Nucleus accumbens (tissue), 56 donors: ENCODE results near the gene CALM1.

ENCODE experiments used
- DNase-seq, 56 donors: peaks; one replicate each; lab custom pipeline; 2025; lab: John Stamatoyannopoulos, UW

The CALM1 gene

GRCh38 chr14:90396341-90397339, at the start of gene CALM1:
TSS of gene CALM1 (plus strand) at chr14:90397029. CDS start at chr14:90397231, 202 bp downstream.
- DNase-seq = peak in 55 of 56 donors; percentile 58 to 95 (median 88)

- no peak for DNase-seq
Measured at GRCh38 chr14:90348270-90348669, 48.6 kb upstream of the CALM1 start.

GRCh38 chr14:90349739-90350138, 47.1 kb upstream of the CALM1 start:
- DNase-seq = peak in 1 of 56 donors; percentile 4

GRCh38 chr14:90354551-90355298, 42.1 kb upstream of the CALM1 start:
- no peak for DNase-seq

GRCh38 chr14:90355540-90356518, 41.0 kb upstream of the CALM1 start:
- DNase-seq = peak in 2 of 56 donors; percentile 4 to 24

GRCh38 chr14:90356925-90357324, 39.9 kb upstream of the CALM1 start:
- no peak for DNase-seq

- DNase-seq = no peak
Measured at GRCh38 chr14:90358359-90358758, 38.5 kb upstream of the CALM1 start.

GRCh38 chr14:90361865-90362557, 34.8 kb upstream of the CALM1 start:
- DNase-seq = no peak

- no peak for DNase-seq
Measured at GRCh38 chr14:90362558-90362896, 34.3 kb upstream of the CALM1 start.

- peak in 17 of 56 donors; percentile 6 to 31 (median 11) for DNase-seq
Measured at GRCh38 chr14:90368946-90369721, 27.7 kb upstream of the CALM1 start.

- no peak for DNase-seq
Measured at GRCh38 chr14:90373887-90374286, 22.9 kb upstream of the CALM1 start.

GRCh38 chr14:90374813-90375212, 22.0 kb upstream of the CALM1 start:
- DNase-seq = no peak

- DNase-seq = no peak
Measured at GRCh38 chr14:90375934-90376333, 20.9 kb upstream of the CALM1 start.

- no peak for DNase-seq
Measured at GRCh38 chr14:90378249-90378648, 18.6 kb upstream of the CALM1 start.

GRCh38 chr14:90379106-90379505, 17.7 kb upstream of the CALM1 start:
- DNase-seq = no peak

- peak in 47 of 56 donors; percentile 17 to 83 (median 58) for DNase-seq
Measured at GRCh38 chr14:90381011-90381786, 15.6 kb upstream of the CALM1 start.

GRCh38 chr14:90381999-90382451, 14.8 kb upstream of the CALM1 start:
- peak in 25 of 56 donors; percentile 15 to 73 (median 46) for DNase-seq
